ENCODE measurements around the gene HMGCS1. TPM values are rescaled to one million over a fixed set of nuclear protein-coding genes. Genes with fewer than 3 reads are reported as not detected.

HMGCS1 gene
- polyA plus RNA-seq, 3 donors from 2014 or later, result 10.9 to 16.4 (median 11.9) TPM

- Mint-ChIP-seq H3K4me1 (peaks cover 20 to 41% of the 10 kb centered on the region in 2 donors), H3K36me3 (no peaks in the 10 kb centered on the region), H3K4me3 (peak overlapping the region in 1 of 5 donors; percentile 12), H3K27me3 (ENCODE audit: low read depth in 3 of 3) (no peaks in the 10 kb centered on the region), H3K9me3 (no peaks in the 10 kb centered on the region), H3K27ac (peak overlapping the region in 5 of 6 donors; percentile 20 to 78 (median 69))
- DNase-seq, result peak; percentile 39 to 46 (median 40)
These were observed 7.2 kb downstream of the HMGCS1 start for GRCh38 chr5:43305948-43306565.

- Mint-ChIP-seq H3K4me3 (peak overlapping the region in 3 of 5 donors; percentile 50 to 73 (median 60)), H3K4me1 (peaks cover 22 to 40% of the 10 kb centered on the region in 2 donors), H3K27ac (peak overlapping the region in 5 of 6 donors; percentile 18 to 85 (median 81)), H3K27me3 (ENCODE audit: low read depth in 3 of 3) (no peaks in the 10 kb centered on the region), H3K36me3 (no peaks in the 10 kb centered on the region), H3K9me3 (no peaks in the 10 kb centered on the region)
- DNase-seq, result peak; percentile 23 to 28 (median 27)
These were observed 8.7 kb downstream of the HMGCS1 start for GRCh38 chr5:43304525-43304924.

GRCh38 chr5:43303242-43303641, 10.0 kb downstream of the HMGCS1 start:
- Mint-ChIP-seq H3K9me3 (no peaks in the 10 kb centered on the region), H3K36me3 (peaks cover 4 to 5% (median 5%) of the 10 kb centered on the region in 3 donors), H3K27ac (peak overlapping the region in 4 of 6 donors; percentile 1 to 85 (median 50)), H3K4me3 (no peak overlapping the region), H3K27me3 (ENCODE audit: low read depth in 3 of 3) (peaks cover 0 to 1% (median 0%) of the 10 kb centered on the region in 3 donors), H3K4me1 (peaks cover 22 to 40% of the 10 kb centered on the region in 2 donors)
- DNase-seq, result no peak

GRCh38 chr5:43302481-43302880, 10.7 kb downstream of the HMGCS1 start:
- no peaks in the 10 kb centered on the region for H3K9me3 Mint-ChIP-seq

GRCh38 chr5:43301653-43302091, 11.5 kb downstream of the HMGCS1 start:
- Mint-ChIP-seq H3K36me3 (peaks cover 9 to 16% (median 13%) of the 10 kb centered on the region in 3 donors), H3K27me3 (ENCODE audit: low read depth in 3 of 3) (peaks cover 0 to 1% (median 0%) of the 10 kb centered on the region in 3 donors), H3K27ac (peak overlapping the region in 2 of 6 donors; percentile 3 to 65), H3K4me1 (peaks cover 22 to 40% of the 10 kb centered on the region in 2 donors), H3K4me3 (no peak overlapping the region), H3K9me3 (no peaks in the 10 kb centered on the region)
- no peak for DNase-seq

More at GRCh38 chr5:43302481-43302880, 10.7 kb downstream of the HMGCS1 start:
- H3K36me3 Mint-ChIP-seq, result peaks cover 9 to 11% (median 9%) of the 10 kb centered on the region in 3 donors
- H3K4me1 Mint-ChIP-seq, result peaks cover 22 to 40% of the 10 kb centered on the region in 2 donors
- peaks cover 0 to 1% (median 0%) of the 10 kb centered on the region in 3 donors for H3K27me3 Mint-ChIP-seq (ENCODE audit: low read depth in 3 of 3)
- H3K27ac Mint-ChIP-seq, result peak overlapping the region in 2 of 6 donors; percentile 36 to 65
- H3K4me3 Mint-ChIP-seq, result no peak overlapping the region
- DNase-seq, result no peak

- no peaks in the 10 kb centered on the region for H3K9me3 Mint-ChIP-seq
- H3K4me1 Mint-ChIP-seq, result peaks cover 15 to 33% of the 10 kb centered on the region in 2 donors
- no peak overlapping the region for H3K27ac Mint-ChIP-seq
- H3K36me3 Mint-ChIP-seq, result peaks cover 14 to 22% (median 21%) of the 10 kb centered on the region in 3 donors
- no peak for DNase-seq
- peaks cover 0 to 2% (median 0%) of the 10 kb centered on the region in 3 donors for H3K27me3 Mint-ChIP-seq (ENCODE audit: low read depth in 3 of 3)
- H3K4me3 Mint-ChIP-seq, result no peak overlapping the region
These were observed 13.1 kb downstream of the HMGCS1 start for GRCh38 chr5:43300112-43300511.

- Mint-ChIP-seq H3K4me3 (no peak overlapping the region), H3K27ac (no peak overlapping the region), H3K4me1 (peaks cover 7 to 20% of the 10 kb centered on the region in 2 donors), H3K36me3 (peaks cover 25 to 36% (median 26%) of the 10 kb centered on the region in 3 donors), H3K9me3 (no peaks in the 10 kb centered on the region), H3K27me3 (ENCODE audit: low read depth in 3 of 3) (peaks cover 0 to 3% (median 0%) of the 10 kb centered on the region in 3 donors)
- DNase-seq, result no peak
These were observed 14.8 kb downstream of the HMGCS1 start for GRCh38 chr5:43298443-43298842.

GRCh38 chr5:43296835-43297234, 16.4 kb downstream of the HMGCS1 start:
- H3K27ac Mint-ChIP-seq, result no peak overlapping the region
- peaks cover 5 to 12% of the 10 kb centered on the region in 2 donors for H3K4me1 Mint-ChIP-seq
- H3K36me3 Mint-ChIP-seq, result peaks cover 25 to 46% (median 26%) of the 10 kb centered on the region in 3 donors
- H3K9me3 Mint-ChIP-seq, result no peaks in the 10 kb centered on the region
- DNase-seq, result no peak
- peaks cover 0 to 3% (median 0%) of the 10 kb centered on the region in 3 donors for H3K27me3 Mint-ChIP-seq (ENCODE audit: low read depth in 3 of 3)
- no peak overlapping the region for H3K4me3 Mint-ChIP-seq

- Mint-ChIP-seq H3K27ac (no peak overlapping the region), H3K9me3 (no peaks in the 10 kb centered on the region), H3K4me3 (no peak overlapping the region), H3K36me3 (peaks cover 29 to 58% (median 31%) of the 10 kb centered on the region in 3 donors), H3K27me3 (ENCODE audit: low read depth in 3 of 3) (peaks cover 0 to 6% (median 0%) of the 10 kb centered on the region in 3 donors), H3K4me1 (peaks cover 0 to 3% of the 10 kb centered on the region in 2 donors)
- no peak for DNase-seq
These were observed 18.0 kb downstream of the HMGCS1 start for GRCh38 chr5:43295202-43295601.

GRCh38 chr5:43294226-43294625, 19.0 kb downstream of the HMGCS1 start:
- Mint-ChIP-seq H3K27me3 (ENCODE audit: low read depth in 3 of 3) (peaks cover 0 to 6% (median 0%) of the 10 kb centered on the region in 3 donors), H3K27ac (no peak overlapping the region), H3K4me3 (no peak overlapping the region), H3K36me3 (peaks cover 32 to 58% (median 35%) of the 10 kb centered on the region in 3 donors), H3K9me3 (no peaks in the 10 kb centered on the region), H3K4me1 (peaks cover 0 to 3% of the 10 kb centered on the region in 2 donors)
- DNase-seq, result no peak

- H3K4me3 Mint-ChIP-seq, result no peak overlapping the region
These were observed 22.5 kb downstream of the HMGCS1 start for GRCh38 chr5:43290726-43291125.

GRCh38 chr5:43288269-43288831, 24.9 kb downstream of the HMGCS1 start:
- H3K36me3 Mint-ChIP-seq, result peaks cover 17 to 40% (median 19%) of the 10 kb centered on the region in 3 donors
- H3K27me3 Mint-ChIP-seq (ENCODE audit: low read depth in 3 of 3), result peaks cover 0 to 2% (median 0%) of the 10 kb centered on the region in 3 donors
- H3K4me3 Mint-ChIP-seq, result no peak overlapping the region
- peaks cover 0 to 3% of the 10 kb centered on the region in 2 donors for H3K4me1 Mint-ChIP-seq
- no peaks in the 10 kb centered on the region for H3K9me3 Mint-ChIP-seq
- no peak for DNase-seq
- peak overlapping the region in 1 of 6 donors; percentile 58 for H3K27ac Mint-ChIP-seq

More at GRCh38 chr5:43290726-43291125, 22.5 kb downstream of the HMGCS1 start:
- H3K27ac Mint-ChIP-seq, result peak overlapping the region in 1 of 6 donors; percentile 62
- H3K4me1 Mint-ChIP-seq, result peaks cover 0 to 3% of the 10 kb centered on the region in 2 donors
- H3K36me3 Mint-ChIP-seq, result peaks cover 22 to 59% (median 27%) of the 10 kb centered on the region in 3 donors
- no peak for DNase-seq
- H3K27me3 Mint-ChIP-seq (ENCODE audit: low read depth in 3 of 3), result peaks cover 0 to 4% (median 0%) of the 10 kb centered on the region in 3 donors
- no peaks in the 10 kb centered on the region for H3K9me3 Mint-ChIP-seq

GRCh38 chr5:43287493-43287892, 25.7 kb downstream of the HMGCS1 start:
- peaks cover 0 to 2% (median 0%) of the 10 kb centered on the region in 3 donors for H3K27me3 Mint-ChIP-seq (ENCODE audit: low read depth in 3 of 3)
- no peak overlapping the region for H3K27ac Mint-ChIP-seq
- no peak for DNase-seq
- no peaks in the 10 kb centered on the region for H3K9me3 Mint-ChIP-seq
- H3K36me3 Mint-ChIP-seq, result peaks cover 17 to 34% (median 19%) of the 10 kb centered on the region in 3 donors
- H3K4me3 Mint-ChIP-seq, result no peak overlapping the region
- H3K4me1 Mint-ChIP-seq, result peaks cover 0 to 3% of the 10 kb centered on the region in 2 donors

- H3K27ac Mint-ChIP-seq, result no peak overlapping the region
- H3K4me3 Mint-ChIP-seq, result no peak overlapping the region
- no peak for DNase-seq
- H3K9me3 Mint-ChIP-seq, result no peaks in the 10 kb centered on the region
- H3K36me3 Mint-ChIP-seq, result peaks cover 17 to 29% (median 18%) of the 10 kb centered on the region in 3 donors
- H3K4me1 Mint-ChIP-seq, result peaks cover 0 to 3% of the 10 kb centered on the region in 2 donors
- H3K27me3 Mint-ChIP-seq (ENCODE audit: low read depth in 3 of 3), result peaks cover 0 to 4% (median 2%) of the 10 kb centered on the region in 3 donors
These were observed 26.6 kb downstream of the HMGCS1 start for GRCh38 chr5:43286623-43287022.
